ENCODE data around the gene SNAPC4.

SNAPC4 gene

GRCh38 chr9:136366826-136367225 is 33.1 kb downstream of the SNAPC4 start:
- H3K4me3 ChIP-seq (ENCODE audit: low read depth, low read length), result no peak overlapping the region
- DNase-seq (ENCODE audit: low read depth), result no peak
- TF ChIP-seq, protein P1, sequence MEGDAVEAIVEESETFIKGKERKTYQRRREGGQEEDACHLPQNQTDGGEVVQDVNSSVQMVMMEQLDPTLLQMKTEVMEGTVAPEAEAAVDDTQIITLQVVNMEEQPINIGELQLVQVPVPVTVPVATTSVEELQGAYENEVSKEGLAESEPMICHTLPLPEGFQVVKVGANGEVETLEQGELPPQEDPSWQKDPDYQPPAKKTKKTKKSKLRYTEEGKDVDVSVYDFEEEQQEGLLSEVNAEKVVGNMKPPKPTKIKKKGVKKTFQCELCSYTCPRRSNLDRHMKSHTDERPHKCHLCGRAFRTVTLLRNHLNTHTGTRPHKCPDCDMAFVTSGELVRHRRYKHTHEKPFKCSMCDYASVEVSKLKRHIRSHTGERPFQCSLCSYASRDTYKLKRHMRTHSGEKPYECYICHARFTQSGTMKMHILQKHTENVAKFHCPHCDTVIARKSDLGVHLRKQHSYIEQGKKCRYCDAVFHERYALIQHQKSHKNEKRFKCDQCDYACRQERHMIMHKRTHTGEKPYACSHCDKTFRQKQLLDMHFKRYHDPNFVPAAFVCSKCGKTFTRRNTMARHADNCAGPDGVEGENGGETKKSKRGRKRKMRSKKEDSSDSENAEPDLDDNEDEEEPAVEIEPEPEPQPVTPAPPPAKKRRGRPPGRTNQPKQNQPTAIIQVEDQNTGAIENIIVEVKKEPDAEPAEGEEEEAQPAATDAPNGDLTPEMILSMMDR (IDR thresholded peaks at IDR 0.05; ENCODE audit: control insufficient read depth, extremely low read depth, insufficient read depth), result no peak

- no peak overlapping the region for H3K4me3 ChIP-seq (ENCODE audit: low read depth, low read length)
- TF ChIP-seq, protein P1 (IDR thresholded peaks at IDR 0.05; ENCODE audit: control insufficient read depth, extremely low read depth, insufficient read depth), result no peak
- no peak for DNase-seq (ENCODE audit: low read depth)
These were observed 34.2 kb downstream of the SNAPC4 start for GRCh38 chr9:136365775-136366222.

DNA sequence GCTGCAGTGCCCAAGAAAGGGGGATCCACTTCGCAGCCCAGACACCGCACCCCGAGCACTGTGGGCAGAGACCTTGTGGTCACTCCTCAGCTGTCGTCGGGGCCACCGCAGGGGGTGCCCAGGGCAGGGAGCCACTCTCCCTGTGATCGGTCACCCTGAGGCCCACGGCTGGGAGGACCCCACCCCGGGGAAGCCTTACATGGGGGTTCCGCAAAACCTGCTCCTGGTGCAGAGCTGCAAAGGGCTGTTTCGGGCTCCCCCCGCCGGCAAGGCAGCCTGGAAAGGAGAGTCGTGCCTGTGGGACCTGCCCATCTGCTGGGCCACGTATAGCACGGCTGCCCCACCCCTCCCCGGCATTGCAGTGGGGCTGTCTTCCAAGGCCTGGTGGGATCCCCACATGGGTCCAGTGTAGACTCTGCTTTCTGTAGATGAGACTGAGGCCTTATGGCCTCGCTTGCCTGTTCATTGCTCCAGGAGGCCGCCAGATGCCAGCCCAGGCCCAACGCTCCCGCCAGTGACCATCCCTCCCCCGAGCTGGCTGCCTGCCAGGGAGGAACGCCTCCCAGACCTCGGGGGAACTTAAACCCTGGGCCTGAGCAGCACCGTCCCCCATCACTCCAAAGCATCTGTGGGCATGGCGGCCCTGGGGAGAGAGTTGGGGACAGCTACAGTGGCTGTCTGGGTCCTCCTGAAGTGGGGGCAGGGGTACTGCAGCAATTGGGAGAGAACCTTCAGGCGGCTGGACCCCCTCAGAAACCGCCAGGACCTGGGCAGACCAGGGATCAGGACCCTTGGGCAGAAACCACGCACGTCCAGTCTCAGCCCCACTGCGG is 34.8 kb downstream of the SNAPC4 start:
- TF ChIP-seq, protein P1 (IDR thresholded peaks at IDR 0.05; ENCODE audit: control insufficient read depth, extremely low read depth, insufficient read depth), result no peak
- H3K4me3 ChIP-seq (ENCODE audit: low read depth, low read length), result no peak overlapping the region
- DNase-seq (ENCODE audit: low read depth), result no peak

GRCh38 chr9:136363949-136364748 is 35.8 kb downstream of the SNAPC4 start:
- TF ChIP-seq, protein P1 (IDR thresholded peaks at IDR 0.05; ENCODE audit: control insufficient read depth, extremely low read depth, insufficient read depth), result no peak
- no peak for DNase-seq (ENCODE audit: low read depth)
- peak overlapping the region; percentile 5 for H3K4me3 ChIP-seq (ENCODE audit: low read depth, low read length)

DNA sequence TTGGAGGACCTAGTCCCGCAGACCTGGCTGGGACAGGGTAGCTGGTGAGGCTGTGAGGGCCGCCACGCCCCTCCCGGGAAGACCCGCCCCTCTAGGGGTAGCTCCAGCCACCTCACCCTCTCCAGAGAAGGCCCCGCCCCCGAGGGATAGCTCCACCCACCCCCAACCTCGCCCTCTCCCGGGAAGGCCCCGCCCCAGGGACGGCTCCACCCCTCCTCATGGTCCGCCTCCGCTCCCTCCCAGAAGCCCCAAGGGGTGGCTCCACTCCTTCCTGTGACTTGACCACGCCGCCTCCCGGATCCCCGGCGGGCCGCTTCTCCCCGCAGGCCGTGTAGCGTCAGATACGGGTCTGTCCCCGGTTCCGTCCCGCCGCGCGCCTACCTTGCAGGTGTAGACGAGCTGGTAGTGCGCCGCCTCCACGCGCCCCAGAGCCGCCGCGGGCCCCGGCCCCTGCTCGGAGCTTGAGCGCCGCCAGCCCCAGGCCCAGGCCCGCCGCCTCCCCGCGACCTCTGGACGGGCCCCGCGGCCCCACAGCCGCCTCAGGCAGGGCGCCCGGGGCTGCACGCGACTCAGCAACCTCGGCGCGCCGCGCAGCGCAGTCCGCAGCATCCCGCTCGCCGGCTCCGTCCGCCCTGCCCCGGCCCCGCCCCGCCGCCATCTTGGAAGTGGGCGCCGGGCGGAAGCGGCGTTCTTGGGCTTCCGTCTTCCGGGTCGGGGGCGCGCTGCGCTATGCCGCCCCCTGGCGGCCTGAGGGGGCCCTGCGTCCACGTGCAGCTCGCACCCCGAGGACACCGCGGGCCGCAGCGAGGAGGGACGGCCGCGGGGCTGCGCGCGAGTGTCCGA is 36.6 kb downstream of the SNAPC4 start, which contains the start of gene DNLZ:
Gene DNLZ (minus strand): TSS at position 639 of the 843 bp plus-strand sequence. CDS start 30 bp downstream, at position 609.
- peak; percentile 78 for DNase-seq (ENCODE audit: low read depth)
- TF ChIP-seq, protein P1 (IDR thresholded peaks at IDR 0.05; ENCODE audit: control insufficient read depth, extremely low read depth, insufficient read depth), result peak; percentile 90
- peak within 1 kb of the TSS; percentile 60 for H3K4me3 ChIP-seq (ENCODE audit: low read depth, low read length)

GRCh38 chr9:136362450-136362784 is 37.6 kb downstream of the SNAPC4 start:
- H3K4me3 ChIP-seq (ENCODE audit: low read depth, low read length), result no peak overlapping the region
- TF ChIP-seq, protein P1 (IDR thresholded peaks at IDR 0.05; ENCODE audit: control insufficient read depth, extremely low read depth, insufficient read depth), result no peak
- no peak for DNase-seq (ENCODE audit: low read depth)

All from LNCaP clone FGC (cell line).